GM23338 (cell line): Measurements from ENCODE around the gene IL1B. TPM values are rescaled to one million over a fixed set of nuclear protein-coding genes. Genes with fewer than 3 reads are reported as not detected.
A peak's percentile ranks its signal among the peaks of the same experiment; 100 is the strongest.

ENCODE experiments used
- ATAC-seq: fragments of 200-7000 bp; cut with Tn5 transposase; 3 replicates; pipeline ENCODE4 v1.9.1; 2020
- DNase-seq: peaks from one replicate; pipeline ENCODE4 v3.0.0-alpha.2; 2015; ENCODE audit warnings: low spot score
- H2AFZ ChIP-seq: fragments of 200-600 bp; sonication (generic); 2 replicates; pipeline ENCODE4 v1.8.0; 2016; ENCODE audit warnings: antibody characterized with exemption, mild to moderate bottlenecking, moderate library complexity
- H3F3A ChIP-seq: fragments of 200-600 bp; sonication (generic); replicated peaks from 2 replicates; pipeline ENCODE4 v1.8.0; 2017; ENCODE audit warnings: antibody characterized with exemption, mixed run types, low read depth
- H3K27ac ChIP-seq: fragments of 200-600 bp; sonication (generic); 2 replicates; pipeline ENCODE4 v1.6.1; 2016; ENCODE audit warnings: low read depth
- H3K27me3 ChIP-seq: fragments of 200-600 bp; sonication (generic); 2 replicates; pipeline ENCODE4 v1.8.0; 2016; ENCODE audit warnings: mild to moderate bottlenecking, mixed run types, moderate library complexity; ENCODE audit not compliant: insufficient read depth
- H3K36me3 ChIP-seq: fragments of 200-600 bp; sonication (generic); 2 replicates; pipeline ENCODE4 v1.8.0; 2016; ENCODE audit warnings: mild to moderate bottlenecking; ENCODE audit not compliant: insufficient read depth
- H3K4me1 ChIP-seq: fragments of 200-600 bp; sonication (generic); 2 replicates; pipeline ENCODE4 v1.8.0; 2016; ENCODE audit warnings: mild to moderate bottlenecking, moderate library complexity; ENCODE audit not compliant: insufficient read depth
- H3K4me2 ChIP-seq: fragments of 200-600 bp; sonication (generic); 2 replicates; pipeline ENCODE4 v1.7.1; 2017; ENCODE audit warnings: mixed run types
- H3K4me3 ChIP-seq: fragments of 200-600 bp; sonication (generic); 2 replicates; pipeline ENCODE4 v1.6.1; 2016; ENCODE audit warnings: mixed run types
- H3K79me2 ChIP-seq: fragments of 200-600 bp; sonication (generic); replicated peaks from 2 replicates; pipeline ENCODE4 v1.8.0; 2017; ENCODE audit warnings: mild to moderate bottlenecking; ENCODE audit not compliant: insufficient read depth
- H3K9me2 ChIP-seq: fragments of 200-600 bp; sonication (generic); 2 replicates; pipeline ENCODE4 v1.8.0; 2017; ENCODE audit not compliant: insufficient read depth
- H4K20me1 ChIP-seq: fragments of 200-600 bp; sonication (generic); replicated peaks from 2 replicates; pipeline ENCODE4 v1.8.0; 2017; ENCODE audit warnings: mild to moderate bottlenecking; ENCODE audit not compliant: insufficient read depth
- H3K27ac Mint-ChIP-seq: 2 replicates; pipeline ENCODE4 v1.8.0; 2020; ENCODE audit warnings: inconsistent platforms, mild to moderate bottlenecking, moderate library complexity, mixed read lengths
- H3K27me3 Mint-ChIP-seq: 3 replicates; pipeline ENCODE4 v1.8.0; 2022; ENCODE audit warnings: low read depth, mild to moderate bottlenecking, moderate library complexity, mixed read lengths, inconsistent platforms; ENCODE audit not compliant: insufficient read depth, poor library complexity
- H3K36me3 Mint-ChIP-seq: 3 replicates; pipeline ENCODE4 v1.8.0; 2021; ENCODE audit warnings: low read depth, mild to moderate bottlenecking, inconsistent platforms, moderate library complexity, mixed read lengths
- H3K4me1 Mint-ChIP-seq: 3 replicates; pipeline ENCODE4 v1.8.0; 2020; ENCODE audit warnings: mild to moderate bottlenecking, inconsistent platforms, mixed read lengths
- H3K4me3 Mint-ChIP-seq: 3 replicates; pipeline ENCODE4 v1.8.0; 2021; ENCODE audit warnings: moderate library complexity, mild to moderate bottlenecking, inconsistent platforms, mixed read lengths
- H3K9me3 Mint-ChIP-seq: 3 replicates; pipeline ENCODE4 v1.8.0; 2020; ENCODE audit warnings: moderate library complexity, mild to moderate bottlenecking, inconsistent platforms, mixed read lengths
- CREB1 ChIP-seq: fragments of 250-450 bp; sonication (Bioruptor Pico); IDR thresholded peaks from 2 replicates; pipeline ENCODE4 v1.5.0; 2020; ENCODE audit warnings: low read depth, mild to moderate bottlenecking, moderate library complexity
- CTCF ChIP-seq, 2 experiments: fragments of 200-600 bp in 1 of 2; sonication (generic) in 1 of 2; conservative IDR thresholded peaks; 2 replicates each; pipeline versions ENCODE4 v1.5.1 to v1.6.1; 2016 to 2017; ENCODE audit warnings: antibody characterized with exemption in 2 of 2, low read depth in 2 of 2, mild to moderate bottlenecking in 2 of 2, moderate library complexity in 1 of 2
- ETS1 ChIP-seq: IDR thresholded peaks from 2 replicates; pipeline ENCODE4 v1.6.1; 2016; ENCODE audit warnings: antibody characterized with exemption
- EZH2 ChIP-seq: fragments of 200-600 bp; sonication (generic); IDR thresholded peaks from one replicate; pipeline ENCODE4 v1.8.0; 2017; ENCODE audit warnings: antibody characterized with exemption, mild to moderate bottlenecking, low read depth; ENCODE audit not compliant: unreplicated experiment
- EZH2phosphoT487 ChIP-seq: fragments of 200-600 bp; sonication (generic); IDR thresholded peaks from one replicate; pipeline ENCODE4 v1.8.1; 2018; ENCODE audit warnings: antibody characterized with exemption; ENCODE audit not compliant: unreplicated experiment
- JUNB ChIP-seq: IDR thresholded peaks from one replicate; pipeline ENCODE4 v1.6.1; 2016; ENCODE audit warnings: antibody characterized with exemption; ENCODE audit not compliant: unreplicated experiment
- NANOG ChIP-seq: IDR thresholded peaks from 2 replicates; pipeline ENCODE4 v1.6.1; 2016; ENCODE audit warnings: antibody characterized with exemption, borderline replicate concordance
- POLR2AphosphoS5 ChIP-seq: IDR thresholded peaks from 2 replicates; pipeline ENCODE4 v1.6.1; 2016; ENCODE audit warnings: antibody characterized with exemption, low read depth
- REST ChIP-seq: IDR thresholded peaks from one replicate; pipeline ENCODE4 v1.6.1; 2018; ENCODE audit warnings: antibody characterized with exemption; ENCODE audit not compliant: unreplicated experiment
- ZNF114 ChIP-seq: fragments of 250-450 bp; sonication (Bioruptor Pico); IDR thresholded peaks from 2 replicates; pipeline ENCODE4 v1.5.0; 2020; ENCODE audit warnings: mild to moderate bottlenecking, moderate library complexity
- ZNF331 ChIP-seq: fragments of 250-450 bp; sonication (Bioruptor Pico); IDR thresholded peaks from 2 replicates; pipeline ENCODE4 v1.5.0; 2020; ENCODE audit warnings: low read depth, mild to moderate bottlenecking, moderate library complexity
- polyA plus RNA-seq: library from polyadenylated mRNA; unstranded; fragments of >200 nt; fragmentation: Nextera tagmentation; extraction: Ambion mirVana; gene quantifications from 2 replicates; pipeline ENCODE4 v1.2.1, GENCODE V29; 2016
- total RNA-seq: library from RNA; depleted of rRNA; stranded (reverse); fragments of >200 nt; shearing (Covaris generic); gene quantifications from 2 replicates; pipeline ENCODE4 v1.2.3, GENCODE V29; 2014

IL1B gene
- total and polyA plus RNA-seq, 2 experiments from 2014 or later = not detected

- no peaks in the 10 kb centered on the region for H3K79me2 ChIP-seq
- Mint-ChIP-seq H3K27ac (no peak overlapping the region), H3K27me3 (peaks cover 3% of the 10 kb centered on the region), H3K36me3 (no peaks in the 10 kb centered on the region), H3K4me3 (no peak overlapping the region), H3K9me3 (no peaks in the 10 kb centered on the region; the same call in 2 of the 3 replicates), H3K4me1 (peaks cover 12% of the 10 kb centered on the region)
- ATAC-seq (no peak), DNase-seq (no peak)
- H3K27ac ChIP-seq = no peak overlapping the region
- no peak overlapping the region for H3K4me3 ChIP-seq
- H3K4me2 ChIP-seq = no peak overlapping the region
- no peak overlapping the region for H2AFZ ChIP-seq
- H3K4me1 ChIP-seq = peaks cover 2% of the 10 kb centered on the region; the same call in 1 of the 2 replicates
- no peaks in the 10 kb centered on the region; the same call in none of the 2 replicates for H3K9me2 ChIP-seq
- H4K20me1 ChIP-seq = no peaks in the 10 kb centered on the region
- no peaks in the 10 kb centered on the region for H3K27me3 ChIP-seq
- TF ChIP-seq JUNB (no peak), EZH2phosphoT487 (no peak), CTCF (conservative IDR thresholded peaks at IDR 0.05; ENCODE audit: low read depth in 2 of 2) (peak in 1 of 2 experiments; percentile 34; a peak in 1 of 4 replicates), REST (no peak), CREB1 (CRISPR knock-in tag) (no peak), ZNF114 (CRISPR knock-in tag) (no peak), EZH2 (no peak), ETS1 (no peak)
- H3K36me3 ChIP-seq = no peaks in the 10 kb centered on the region
- no peaks in the 10 kb centered on the region for H3F3A ChIP-seq
Observed at GRCh38 chr2:112807233-112807807, 29.3 kb downstream of the IL1B start.

GRCh38 chr2:112805542-112805941 lies 31.0 kb downstream of the IL1B start:
- H3K27me3 Mint-ChIP-seq = peaks cover 1% of the 10 kb centered on the region
- H3K4me1 ChIP-seq = peaks cover 4% of the 10 kb centered on the region; the same call in 1 of the 2 replicates
- no peak for DNase-seq
- no peak overlapping the region for H3K4me3 ChIP-seq
- H3K4me1 Mint-ChIP-seq = peaks cover 3% of the 10 kb centered on the region; the same call in 2 of the 3 replicates
- H3K27ac Mint-ChIP-seq = no peak overlapping the region
- H3K4me2 ChIP-seq = no peak overlapping the region
- H3K36me3 ChIP-seq = no peaks in the 10 kb centered on the region
- peak overlapping the region; percentile 90; the same call in 1 of the 2 replicates for H2AFZ ChIP-seq
- H3K4me3 Mint-ChIP-seq = no peak overlapping the region
- H3K27ac ChIP-seq = no peak overlapping the region
- no peaks in the 10 kb centered on the region for H4K20me1 ChIP-seq
- no peak for ATAC-seq
- TF ChIP-seq POLR2AphosphoS5 (no peak), ZNF331 (no peak), NANOG (no peak), ZNF114 (CRISPR knock-in tag) (no peak), ETS1 (no peak)
- H3F3A ChIP-seq = no peaks in the 10 kb centered on the region
- H3K27me3 ChIP-seq = no peaks in the 10 kb centered on the region
- H3K36me3 Mint-ChIP-seq = no peaks in the 10 kb centered on the region
- H3K9me3 Mint-ChIP-seq = no peaks in the 10 kb centered on the region; the same call in 2 of the 3 replicates
- no peaks in the 10 kb centered on the region for H3K79me2 ChIP-seq
- peaks cover 3% of the 10 kb centered on the region; the same call in 1 of the 2 replicates for H3K9me2 ChIP-seq
